Endothelial cell of umbilical vein (primary cell): Measurements from ENCODE around the gene TES. TPM values are rescaled to one million over a fixed set of nuclear protein-coding genes. Genes with fewer than 3 reads are reported as not detected.

ENCODE experiments used
- BruUV-seq: library from RNA; stranded (reverse); fragments of 400-500 nt; replicated peaks from 2 replicates; lab custom pipeline; 2021; lab: Mats Ljungman, UMichigan
- CTCF ChIA-PET: fragments of 300-600, 350-600 bp; sonication (Branson Sonifier 250); formaldehyde crosslinking; loops from one replicate; lab custom pipeline; 2021; ENCODE audit warnings: antibody characterized with exemption, inconsistent platforms; lab: Charles Lee
- POLR2A ChIA-PET: fragments of 300-600, 350-600 bp; sonication (Branson Sonifier 250); formaldehyde crosslinking; loops from one replicate; lab custom pipeline; 2021; ENCODE audit warnings: antibody characterized with exemption, inconsistent platforms; lab: Charles Lee
- DNase-seq: peaks from one replicate; pipeline ENCODE4 v3.0.0-alpha.2; 2011; ENCODE audit warnings: low read depth, low spot score
- FAIRE-seq: peaks from 2 replicates; lab custom pipeline; 2011; peaks lifted over from hg19 to GRCh38; lab: Jason Lieb, UNC
- H2AFZ ChIP-seq: 2 replicates; pipeline ENCODE4 v1.6.0; 2012; ENCODE audit warnings: low read depth, low read length, control low read depth, inconsistent platforms
- H3K27ac ChIP-seq: 2 replicates; pipeline ENCODE4 v1.5.1; 2011; ENCODE audit warnings: low read depth, mild to moderate bottlenecking, control low read depth, low read length, moderate library complexity; ENCODE audit not compliant: insufficient read depth
- H3K27me3 ChIP-seq, 2 experiments: 2 replicates each; pipeline versions ENCODE4 v1.6.0 to v1.6.1; 2011; ENCODE audit warnings: low read length in 2 of 2, mixed read lengths in 1 of 2; ENCODE audit not compliant: control insufficient read depth in 2 of 2, insufficient read depth in 2 of 2
- H3K36me3 ChIP-seq, 2 experiments: 2 replicates in 1 of 2; 3 replicates in 1 of 2; pipeline ENCODE4 v1.5.1; 2011; ENCODE audit warnings: low read length in 2 of 2, mild to moderate bottlenecking in 1 of 2, moderate library complexity in 1 of 2; ENCODE audit not compliant: control insufficient read depth in 2 of 2, insufficient read depth in 2 of 2; ENCODE audit errors: extremely low read depth in 1 of 2
- H3K4me1 ChIP-seq: 3 replicates; pipeline ENCODE4 v1.5.1; 2011; ENCODE audit warnings: mild to moderate bottlenecking, low read length; ENCODE audit not compliant: control insufficient read depth, insufficient read depth; ENCODE audit errors: extremely low read depth
- H3K4me2 ChIP-seq: 2 replicates; pipeline ENCODE4 v1.6.1; 2011; ENCODE audit warnings: low read length, control low read depth, mixed read lengths; ENCODE audit not compliant: insufficient read depth
- H3K4me3 ChIP-seq, 3 experiments: fragments of 200-600 bp in 1 of 3; sonication (generic), shearing (Covaris generic) in 1 of 3; replicated peaks in 1 of 3; 2 replicates each; pipeline ENCODE4 v1.5.1; 2011 to 2016; ENCODE audit warnings: control low read depth in 3 of 3, low read length in 3 of 3, mild to moderate bottlenecking in 2 of 3, inconsistent platforms in 1 of 3, low read depth in 1 of 3, moderate library complexity in 1 of 3; ENCODE audit not compliant: insufficient read depth in 1 of 3
- H3K79me2 ChIP-seq: 2 replicates; pipeline ENCODE4 v1.6.0; 2012; ENCODE audit warnings: low read length, inconsistent platforms; ENCODE audit not compliant: control insufficient read depth, insufficient read depth
- H3K9ac ChIP-seq: replicated peaks from 2 replicates; pipeline ENCODE3; 2011; ENCODE audit warnings: low read length, control low read depth; ENCODE audit not compliant: insufficient read depth; ENCODE audit errors: extremely low read depth
- H3K9me1 ChIP-seq: replicated peaks from 3 replicates; pipeline ENCODE4 v1.6.0; 2011; ENCODE audit warnings: mild to moderate bottlenecking, low read length; ENCODE audit not compliant: control insufficient read depth, insufficient read depth; ENCODE audit errors: extremely low read depth
- H3K9me3 ChIP-seq: replicated peaks from 2 replicates; pipeline ENCODE4 v1.5.1; 2012; ENCODE audit warnings: low read length, inconsistent platforms; ENCODE audit not compliant: control insufficient read depth, insufficient read depth
- H4K20me1 ChIP-seq: replicated peaks from 2 replicates; pipeline ENCODE3; 2011; ENCODE audit warnings: mild to moderate bottlenecking, low read length; ENCODE audit not compliant: control insufficient read depth, insufficient read depth; ENCODE audit errors: extremely low read depth
- EZH2 ChIP-seq: IDR thresholded peaks from 2 replicates; pipeline ENCODE4 v1.6.1; 2012; ENCODE audit warnings: borderline replicate concordance, low read depth, mild to moderate bottlenecking, moderate library complexity, low read length, inconsistent platforms; ENCODE audit not compliant: severe bottlenecking
- FOS ChIP-seq: IDR thresholded peaks from 2 replicates; pipeline ENCODE4 v1.6.1; 2011; ENCODE audit warnings: mild to moderate bottlenecking, low read length, moderate library complexity, borderline replicate concordance; ENCODE audit not compliant: insufficient read depth
- GATA2 ChIP-seq: IDR thresholded peaks from 2 replicates; pipeline ENCODE4 v1.7.0; 2011; ENCODE audit warnings: low read depth, mild to moderate bottlenecking, moderate library complexity, mixed read lengths, low read length; ENCODE audit not compliant: insufficient read length, insufficient read depth
- JUN ChIP-seq: IDR thresholded peaks from 2 replicates; pipeline ENCODE4 v1.6.1; 2011; ENCODE audit warnings: borderline replicate concordance, low read depth; ENCODE audit not compliant: insufficient read length, insufficient read depth
- MYC ChIP-seq: IDR thresholded peaks from one replicate; pipeline ENCODE4 v1.6.1; 2011; ENCODE audit warnings: mild to moderate bottlenecking, low read depth, low read length
- POLR2A ChIP-seq: IDR thresholded peaks from 2 replicates; pipeline ENCODE4 v1.6.1; 2012; ENCODE audit warnings: low read depth, mild to moderate bottlenecking, control low read depth, low read length
- POLR2AphosphoS5 ChIP-seq: IDR thresholded peaks from 2 replicates; pipeline ENCODE4 v1.6.1; 2012; ENCODE audit warnings: low read depth, mild to moderate bottlenecking, control low read depth, low read length, moderate library complexity; ENCODE audit not compliant: insufficient read depth
- dilution Hi-C: fragments of 300-500 bp; cut with MboI; formaldehyde crosslinking; loops from one replicate; pipeline ENCODE4 v1.15.0; 2019; ENCODE audit warnings: low sequenced_read_pairs; ENCODE audit not compliant: extremely low pct_ligation_motif_present
- intact Hi-C: fragments of 100-400 bp; cut with micrococcal nuclease; formaldehyde crosslinking; loops from one replicate; pipeline ENCODE4 v1.10.0; 2022
- polyA plus RNA-seq, 4 experiments: library from polyadenylated mRNA; depleted of rRNA in 3 of 4; stranded (reverse) in 3 of 4; unstranded in 1 of 4; fragments of >200 nt; gene quantifications; 2 replicates each; pipeline versions ENCODE4 v1.2.1 to v1.2.3, GENCODE V29; 2011 to 2012; ENCODE audit warnings: missing spikeins in 1 of 4
- total RNA-seq: library from RNA; stranded (reverse); gene quantifications from 2 replicates; pipeline ENCODE4 v1.2.3, GENCODE V29; 2021
- TF ChIP-seq, protein P1 (sequence below), 2 donors: IDR thresholded peaks; 1 replicate in 1 of 2; 2 replicates in 1 of 2; pipeline ENCODE4 v1.5.1; 2011; ENCODE audit warnings: low read length in 2 of 2, mild to moderate bottlenecking in 2 of 2, moderate library complexity in 2 of 2, control low read depth in 1 of 2, inconsistent platforms in 1 of 2, low read depth in 1 of 2; ENCODE audit not compliant: insufficient read depth in 1 of 2; ENCODE audit errors: extremely low read depth in 1 of 2
- TF ChIP-seq, protein P2 (sequence below): IDR thresholded peaks from 2 replicates; pipeline ENCODE4 v1.6.1; 2011; ENCODE audit not compliant: insufficient read depth, insufficient read length

TES gene
- total and polyA plus RNA-seq, 2 donors (not counting 3 experiments of a cell fraction or from before 2014, with no cell fraction given) = 35.3 to 50.5 TPM

DNA sequence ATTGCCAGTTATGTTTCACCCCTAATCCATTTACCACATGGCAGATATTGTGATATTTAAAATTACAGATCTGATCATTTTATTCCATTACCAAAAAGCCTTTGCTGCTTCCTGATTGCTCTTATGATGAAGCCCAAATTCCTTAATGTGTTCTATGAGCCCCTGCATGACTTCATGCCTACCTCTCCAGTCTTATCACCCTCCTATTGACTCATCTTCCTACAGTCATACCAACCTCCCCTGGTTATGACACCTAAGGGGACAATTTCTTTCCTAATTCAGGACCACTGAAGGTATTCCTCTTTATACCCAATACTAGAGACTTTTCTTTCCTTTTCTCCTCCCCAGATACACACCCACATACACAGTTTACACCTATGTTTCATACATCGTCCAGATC, 36.0 kb downstream of the TES start:
- peaks cover 8% of the 10 kb centered on the region for H3K4me1 ChIP-seq
- no peak for FAIRE-seq
- peaks cover 2% of the 10 kb centered on the region for H3K9me3 ChIP-seq
- H3K27me3 ChIP-seq = no peaks in the 10 kb centered on the region
- intact Hi-C loops (no loop called here), dilution Hi-C loops (no loop called here)
- no peak for TF ChIP-seq POLR2A
- no peak for TF ChIP-seq GATA2
- TF ChIP-seq JUN = no peak
- TF ChIP-seq POLR2AphosphoS5 = no peak
- TF ChIP-seq, protein P1, sequence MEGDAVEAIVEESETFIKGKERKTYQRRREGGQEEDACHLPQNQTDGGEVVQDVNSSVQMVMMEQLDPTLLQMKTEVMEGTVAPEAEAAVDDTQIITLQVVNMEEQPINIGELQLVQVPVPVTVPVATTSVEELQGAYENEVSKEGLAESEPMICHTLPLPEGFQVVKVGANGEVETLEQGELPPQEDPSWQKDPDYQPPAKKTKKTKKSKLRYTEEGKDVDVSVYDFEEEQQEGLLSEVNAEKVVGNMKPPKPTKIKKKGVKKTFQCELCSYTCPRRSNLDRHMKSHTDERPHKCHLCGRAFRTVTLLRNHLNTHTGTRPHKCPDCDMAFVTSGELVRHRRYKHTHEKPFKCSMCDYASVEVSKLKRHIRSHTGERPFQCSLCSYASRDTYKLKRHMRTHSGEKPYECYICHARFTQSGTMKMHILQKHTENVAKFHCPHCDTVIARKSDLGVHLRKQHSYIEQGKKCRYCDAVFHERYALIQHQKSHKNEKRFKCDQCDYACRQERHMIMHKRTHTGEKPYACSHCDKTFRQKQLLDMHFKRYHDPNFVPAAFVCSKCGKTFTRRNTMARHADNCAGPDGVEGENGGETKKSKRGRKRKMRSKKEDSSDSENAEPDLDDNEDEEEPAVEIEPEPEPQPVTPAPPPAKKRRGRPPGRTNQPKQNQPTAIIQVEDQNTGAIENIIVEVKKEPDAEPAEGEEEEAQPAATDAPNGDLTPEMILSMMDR (IDR thresholded peaks at IDR 0.05; ENCODE audit: extremely low read depth in 1 of 2, insufficient read depth in 1 of 2, low read depth in 1 of 2, low read length in 2 of 2) = no peak
- no peak for TF ChIP-seq MYC
- TF ChIP-seq FOS = no peak
- TF ChIP-seq, protein P2, sequence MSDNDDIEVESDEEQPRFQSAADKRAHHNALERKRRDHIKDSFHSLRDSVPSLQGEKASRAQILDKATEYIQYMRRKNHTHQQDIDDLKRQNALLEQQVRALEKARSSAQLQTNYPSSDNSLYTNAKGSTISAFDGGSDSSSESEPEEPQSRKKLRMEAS = no peak
- no peak for TF ChIP-seq EZH2
- H3K4me3 ChIP-seq = no peak overlapping the region
- DNase-seq = no peak
- H3K27ac ChIP-seq = no peak overlapping the region
- peaks cover 6 to 17% of the 10 kb centered on the region in 2 experiments for H3K36me3 ChIP-seq
- ChIA-PET POLR2A (no interaction called here), CTCF (no interaction called here)
- no peak overlapping the region for H2AFZ ChIP-seq
- BruUV-seq = no TSS peak
- no peak overlapping the region for H3K9ac ChIP-seq
- no peaks in the 10 kb centered on the region for H3K9me1 ChIP-seq
- peaks cover 50% of the 10 kb centered on the region for H3K79me2 ChIP-seq
- no peaks in the 10 kb centered on the region for H4K20me1 ChIP-seq
- no peak overlapping the region for H3K4me2 ChIP-seq
